CD14-positive monocyte (primary cell): ENCODE results near the gene TSEN34. TPM values are rescaled to one million over a fixed set of nuclear protein-coding genes. Genes with fewer than 3 reads are reported as not detected.

ENCODE experiments used
- DNase-seq, 3 donors: peaks; one replicate each; pipeline ENCODE4 v3.0.0-alpha.2; 2011 to 2022
- H2AFZ ChIP-seq: 2 replicates; pipeline ENCODE4 v1.6.0; 2012; ENCODE audit warnings: mild to moderate bottlenecking, low read depth, low read length, inconsistent platforms; ENCODE audit not compliant: insufficient read depth, poor library complexity, severe bottlenecking
- H3K27ac ChIP-seq, 2 donors: 1 replicate in 1 of 2; 2 replicates in 1 of 2; pipeline ENCODE4 v1.5.1; 2012 to 2013; ENCODE audit warnings: low read length in 2 of 2, control low read depth in 1 of 2, inconsistent platforms in 1 of 2, low read depth in 1 of 2, mild to moderate bottlenecking in 1 of 2
- H3K27me3 ChIP-seq, 2 donors: one replicate each; pipeline versions ENCODE4 v1.6.0 to v1.6.1; 2011 to 2013; ENCODE audit warnings: low read length in 2 of 2; ENCODE audit not compliant: control insufficient read depth in 2 of 2, insufficient read depth in 2 of 2
- H3K36me3 ChIP-seq, 2 donors: replicated peaks in 1 of 2; 1 replicate in 1 of 2; 2 replicates in 1 of 2; pipeline versions ENCODE4 v1.5.1 to v1.6.1; 2012 to 2013; ENCODE audit warnings: low read length in 2 of 2, control low read depth in 1 of 2, inconsistent platforms in 1 of 2, mild to moderate bottlenecking in 1 of 2; ENCODE audit not compliant: insufficient read depth in 2 of 2, control insufficient read depth in 1 of 2
- H3K4me1 ChIP-seq, 2 donors: 1 replicate in 1 of 2; 2 replicates in 1 of 2; pipeline versions ENCODE4 v1.5.1 to v1.6.1; 2012 to 2013; ENCODE audit warnings: low read length in 2 of 2, control low read depth in 1 of 2, inconsistent platforms in 1 of 2, mild to moderate bottlenecking in 1 of 2, moderate library complexity in 1 of 2; ENCODE audit not compliant: insufficient read depth in 2 of 2, control insufficient read depth in 1 of 2
- H3K4me2 ChIP-seq: replicated peaks from 2 replicates; pipeline ENCODE3; 2012; ENCODE audit warnings: low read length, moderate library complexity, mild to moderate bottlenecking; ENCODE audit not compliant: poor library complexity, severe bottlenecking; ENCODE audit errors: extremely low read depth
- H3K4me3 ChIP-seq, 3 experiments: fragments of 200-600 bp in 1 of 3; sonication (generic) in 1 of 3; replicated peaks in 1 of 3; 1 replicate in 2 of 3; 2 replicates in 1 of 3; pipeline ENCODE4 v1.5.1; 2011 to 2013; ENCODE audit warnings: low read length in 3 of 3, mild to moderate bottlenecking in 3 of 3, control low read depth in 2 of 3, low read depth in 2 of 3, inconsistent platforms in 1 of 3, moderate library complexity in 1 of 3
- H3K79me2 ChIP-seq: 2 replicates; pipeline ENCODE4 v1.6.0; 2012; ENCODE audit warnings: mild to moderate bottlenecking, control low read depth, inconsistent platforms, low read length, moderate library complexity; ENCODE audit not compliant: insufficient read depth
- H3K9ac ChIP-seq: 2 replicates; pipeline ENCODE4 v1.6.0; 2017; ENCODE audit warnings: low read length, mild to moderate bottlenecking; ENCODE audit not compliant: insufficient read depth, poor library complexity, severe bottlenecking
- H3K9me3 ChIP-seq, 2 donors: replicated peaks in 1 of 2; 1 replicate in 1 of 2; 2 replicates in 1 of 2; pipeline versions ENCODE4 v1.5.1 to v1.6.1; 2012 to 2013; ENCODE audit warnings: low read length in 2 of 2, control low read depth in 1 of 2; ENCODE audit not compliant: control insufficient read depth in 1 of 2, insufficient read depth in 1 of 2
- H4K20me1 ChIP-seq: 2 replicates; pipeline ENCODE4 v1.6.0; 2012; ENCODE audit warnings: mild to moderate bottlenecking, low read length, control low read depth, moderate library complexity; ENCODE audit not compliant: insufficient read depth
- H3K27ac Mint-ChIP-seq, 7 donors: one replicate each; pipeline ENCODE4 v1.8.0; 2020; ENCODE audit warnings: mild to moderate bottlenecking in 7 of 7, mixed read lengths in 7 of 7, moderate library complexity in 6 of 7, inconsistent platforms in 2 of 7
- H3K27me3 Mint-ChIP-seq, 3 donors: one replicate each; pipeline ENCODE4 v1.8.0; 2021 to 2022; ENCODE audit warnings: low read depth in 3 of 3, mild to moderate bottlenecking in 3 of 3, mixed read lengths in 3 of 3, moderate library complexity in 3 of 3, inconsistent platforms in 1 of 3
- H3K36me3 Mint-ChIP-seq, 2 donors: one replicate each; pipeline ENCODE4 v1.8.0; 2020; ENCODE audit warnings: mixed read lengths in 2 of 2, inconsistent platforms in 1 of 2, mild to moderate bottlenecking in 1 of 2
- H3K4me1 Mint-ChIP-seq: one replicate; pipeline ENCODE4 v1.8.0; 2020; ENCODE audit warnings: mild to moderate bottlenecking, mixed read lengths
- H3K4me3 Mint-ChIP-seq, 2 donors: one replicate each; pipeline ENCODE4 v1.8.0; 2020; ENCODE audit warnings: mild to moderate bottlenecking in 2 of 2, mixed read lengths in 2 of 2, moderate library complexity in 1 of 2
- H3K9me3 Mint-ChIP-seq, 7 donors: one replicate each; pipeline ENCODE4 v1.8.0; 2020 to 2022; ENCODE audit warnings: mixed read lengths in 7 of 7, mild to moderate bottlenecking in 6 of 7, moderate library complexity in 6 of 7, inconsistent platforms in 2 of 7
- WGBS: methylation state at CpG from one replicate; pipeline ENCODE4 v1.1.5; 2013; ENCODE audit warnings: missing lambda C conversion rate; ENCODE audit not compliant: insufficient coverage; 5-methylcytosine and 5-hydroxymethylcytosine counted together
- intact Hi-C, 2 donors: fragments of 100-400 bp; cut with micrococcal nuclease; formaldehyde crosslinking; loops; one replicate each; pipeline versions ENCODE4 v1.15.0 to v1.15.1; 2023
- polyA plus RNA-seq, 3 donors: library from polyadenylated mRNA; depleted of rRNA in 1 of 3; unstranded in 2 of 3; stranded (reverse) in 1 of 3; fragments of 300-500 nt in 2 of 3; fragments of >200 nt in 1 of 3; fragmentation: Illumina TruSeq in 2 of 3; gene quantifications; 1 replicate in 2 of 3; 2 replicates in 1 of 3; pipeline ENCODE4 v1.2.3, GENCODE V29; 2012 to 2021
- TF ChIP-seq, protein P1 (sequence below): fragments of 200-600 bp; IDR thresholded peaks from one replicate; pipeline ENCODE4 v1.8.0; 2022; ENCODE audit warnings: antibody characterized with exemption, mild to moderate bottlenecking

Gene TSEN34
- polyA plus RNA-seq, 3 donors, result 59.3 to 125 (median 109) TPM

DNA sequence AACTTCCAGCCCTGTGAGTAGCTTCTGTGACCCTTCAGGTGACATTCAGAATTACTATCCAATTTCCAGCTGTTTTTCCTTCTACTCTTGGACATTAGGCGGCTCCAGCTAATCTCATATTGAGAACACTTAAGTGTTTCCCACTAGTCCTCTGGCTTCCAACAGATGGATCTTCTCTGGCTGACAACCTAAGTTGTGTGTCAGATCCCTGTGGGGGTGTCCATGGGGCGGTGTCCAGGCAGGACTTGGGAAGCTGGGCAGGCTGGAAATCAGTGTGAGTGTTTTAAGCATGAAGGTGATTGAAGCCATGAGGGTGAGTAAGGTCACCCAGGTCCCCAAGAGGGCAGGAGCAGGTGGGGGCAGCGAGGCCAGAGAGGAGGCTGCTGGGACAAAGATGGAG, 43.4 kb upstream of the TSEN34 start:
- intact Hi-C loops, result no loop called here
- Histone ChIP-seq H3K9me3 (no peaks in the 10 kb centered on the region), H3K36me3 (peaks cover 93 to 99% of the 10 kb centered on the region in 2 donors), H3K4me3 (no peak overlapping the region), H3K27ac (no peak overlapping the region), H3K27me3 (no peaks in the 10 kb centered on the region), H4K20me1 (peaks cover 82% of the 10 kb centered on the region), H3K79me2 (peaks cover 8% of the 10 kb centered on the region), H3K4me2 (no peak overlapping the region), H3K4me1 (no peaks in the 10 kb centered on the region), H3K9ac (no peak overlapping the region), H2AFZ (no peak overlapping the region)
- Mint-ChIP-seq H3K36me3 (peaks cover 87 to 98% of the 10 kb centered on the region in 2 donors), H3K9me3 (no peaks in the 10 kb centered on the region), H3K4me1 (no peaks in the 10 kb centered on the region), H3K27ac (peak overlapping the region in 2 of 7 donors; percentile 6 to 9), H3K4me3 (no peak overlapping the region), H3K27me3 (peaks cover 0 to 2% (median 0%) of the 10 kb centered on the region in 3 donors)
- TF ChIP-seq, protein P1, sequence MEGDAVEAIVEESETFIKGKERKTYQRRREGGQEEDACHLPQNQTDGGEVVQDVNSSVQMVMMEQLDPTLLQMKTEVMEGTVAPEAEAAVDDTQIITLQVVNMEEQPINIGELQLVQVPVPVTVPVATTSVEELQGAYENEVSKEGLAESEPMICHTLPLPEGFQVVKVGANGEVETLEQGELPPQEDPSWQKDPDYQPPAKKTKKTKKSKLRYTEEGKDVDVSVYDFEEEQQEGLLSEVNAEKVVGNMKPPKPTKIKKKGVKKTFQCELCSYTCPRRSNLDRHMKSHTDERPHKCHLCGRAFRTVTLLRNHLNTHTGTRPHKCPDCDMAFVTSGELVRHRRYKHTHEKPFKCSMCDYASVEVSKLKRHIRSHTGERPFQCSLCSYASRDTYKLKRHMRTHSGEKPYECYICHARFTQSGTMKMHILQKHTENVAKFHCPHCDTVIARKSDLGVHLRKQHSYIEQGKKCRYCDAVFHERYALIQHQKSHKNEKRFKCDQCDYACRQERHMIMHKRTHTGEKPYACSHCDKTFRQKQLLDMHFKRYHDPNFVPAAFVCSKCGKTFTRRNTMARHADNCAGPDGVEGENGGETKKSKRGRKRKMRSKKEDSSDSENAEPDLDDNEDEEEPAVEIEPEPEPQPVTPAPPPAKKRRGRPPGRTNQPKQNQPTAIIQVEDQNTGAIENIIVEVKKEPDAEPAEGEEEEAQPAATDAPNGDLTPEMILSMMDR, result no peak
- no peak for DNase-seq
- 86% methylated on average over 1 of the region's 3 CpGs for WGBS

DNA sequence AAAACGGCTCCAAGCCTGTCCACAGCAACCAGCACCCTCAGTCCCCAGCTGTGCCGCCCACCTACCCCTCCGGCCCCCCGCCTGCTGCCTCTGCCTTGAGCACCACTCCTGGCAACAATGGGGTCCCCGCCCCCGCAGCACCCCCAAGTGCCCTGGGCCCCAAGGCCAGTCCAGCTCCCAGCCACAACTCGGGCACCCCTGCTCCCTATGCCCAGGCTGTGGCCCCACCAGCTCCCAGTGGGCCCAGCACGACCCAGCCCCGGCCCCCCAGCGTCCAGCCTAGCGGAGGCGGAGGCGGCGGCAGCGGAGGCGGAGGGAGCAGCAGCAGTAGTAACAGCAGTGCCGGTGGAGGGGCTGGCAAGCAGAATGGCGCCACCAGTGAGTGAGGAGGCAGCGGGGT, 43.0 kb upstream of the TSEN34 start:
- Histone ChIP-seq H3K9ac (no peak overlapping the region), H3K4me3 (no peak overlapping the region), H2AFZ (no peak overlapping the region), H4K20me1 (peaks cover 82% of the 10 kb centered on the region), H3K4me1 (no peaks in the 10 kb centered on the region), H3K27me3 (no peaks in the 10 kb centered on the region), H3K36me3 (peaks cover 92 to 99% of the 10 kb centered on the region in 2 donors), H3K4me2 (no peak overlapping the region), H3K9me3 (no peaks in the 10 kb centered on the region), H3K79me2 (peaks cover 3% of the 10 kb centered on the region), H3K27ac (no peak overlapping the region)
- no peaks in the 10 kb centered on the region for H3K4me1 Mint-ChIP-seq
- H3K36me3 Mint-ChIP-seq, result peaks cover 85 to 95% of the 10 kb centered on the region in 2 donors
- peaks cover 0 to 2% (median 0%) of the 10 kb centered on the region in 3 donors for H3K27me3 Mint-ChIP-seq
- peak overlapping the region in 1 of 7 donors; percentile 6 for H3K27ac Mint-ChIP-seq
- intact Hi-C loops, result no loop called here
- no peak for DNase-seq
- no peak overlapping the region for H3K4me3 Mint-ChIP-seq
- 94% methylated on average over 18 of the region's 19 CpGs for WGBS
- H3K9me3 Mint-ChIP-seq, result no peaks in the 10 kb centered on the region
- TF ChIP-seq, protein P1, result no peak
